Trophoblast cell (in vitro differentiated cells and primary cell): ENCODE data around the gene TRIM63.

Experiments used
- DNase-seq, 2 donors: peaks; one replicate each; pipeline ENCODE4 v3.0.0-alpha.2; 2016
- H2AFZ ChIP-seq: 2 replicates; pipeline ENCODE4 v1.6.1; 2013; ENCODE audit warnings: low read length, moderate library complexity, mild to moderate bottlenecking; ENCODE audit not compliant: insufficient read depth, poor library complexity
- H2AK5ac ChIP-seq: 2 replicates; pipeline ENCODE4 v1.6.1; 2013; ENCODE audit warnings: mild to moderate bottlenecking, low read length
- H2BK120ac ChIP-seq: 2 replicates; pipeline ENCODE4 v1.6.1; 2013; ENCODE audit warnings: low read length, mild to moderate bottlenecking, moderate library complexity; ENCODE audit not compliant: insufficient read depth, poor library complexity
- H2BK12ac ChIP-seq: 2 replicates; pipeline ENCODE4 v1.6.1; 2013; ENCODE audit warnings: mild to moderate bottlenecking, low read length, moderate library complexity
- H2BK5ac ChIP-seq: 2 replicates; pipeline ENCODE4 v1.6.1; 2013; ENCODE audit warnings: low read length, low read depth, moderate library complexity, mild to moderate bottlenecking; ENCODE audit not compliant: poor library complexity
- H3K14ac ChIP-seq: 2 replicates; pipeline ENCODE4 v1.6.1; 2013; ENCODE audit warnings: mild to moderate bottlenecking, low read length
- H3K18ac ChIP-seq: 2 replicates; pipeline ENCODE4 v1.6.1; 2013; ENCODE audit warnings: mild to moderate bottlenecking, low read length
- H3K23ac ChIP-seq: 2 replicates; pipeline ENCODE4 v1.6.1; 2013; ENCODE audit warnings: low read length
- H3K27ac ChIP-seq: 2 replicates; pipeline ENCODE4 v1.5.1; 2013; ENCODE audit warnings: low read depth, mild to moderate bottlenecking, inconsistent platforms, low read length, moderate library complexity
- H3K27me3 ChIP-seq: 2 replicates; pipeline ENCODE4 v1.6.1; 2013; ENCODE audit warnings: inconsistent platforms, mild to moderate bottlenecking, low read length, moderate library complexity; ENCODE audit not compliant: insufficient read depth
- H3K36me3 ChIP-seq, 2 experiments: 1 replicate in 1 of 2; 2 replicates in 1 of 2; pipeline ENCODE4 v1.6.1; 2013; ENCODE audit warnings: low read length in 2 of 2, mild to moderate bottlenecking in 2 of 2, moderate library complexity in 1 of 2; ENCODE audit not compliant: insufficient read depth in 2 of 2, control insufficient read depth in 1 of 2
- H3K4ac ChIP-seq: 2 replicates; pipeline ENCODE4 v1.6.1; 2013; ENCODE audit warnings: low read depth, mild to moderate bottlenecking, low read length, moderate library complexity
- H3K4me1 ChIP-seq, 2 experiments: 1 replicate in 1 of 2; 2 replicates in 1 of 2; pipeline ENCODE4 v1.6.1; 2013; ENCODE audit warnings: low read length in 2 of 2, mild to moderate bottlenecking in 2 of 2, moderate library complexity in 1 of 2; ENCODE audit not compliant: insufficient read depth in 2 of 2, control insufficient read depth in 1 of 2
- H3K4me2 ChIP-seq: 2 replicates; pipeline ENCODE4 v1.6.1; 2013; ENCODE audit warnings: inconsistent platforms, mild to moderate bottlenecking, low read length, moderate library complexity
- H3K4me3 ChIP-seq: 2 replicates; pipeline ENCODE4 v1.5.1; 2013; ENCODE audit warnings: mild to moderate bottlenecking, low read depth, low read length, inconsistent platforms
- H3K79me1 ChIP-seq: one replicate; pipeline ENCODE4 v1.6.1; 2013; ENCODE audit warnings: low read length
- H3K79me2 ChIP-seq: 2 replicates; pipeline ENCODE4 v1.6.1; 2013; ENCODE audit warnings: low read length, mild to moderate bottlenecking; ENCODE audit not compliant: control insufficient read depth, insufficient read depth, poor library complexity
- H3K9ac ChIP-seq: 2 replicates; pipeline ENCODE4 v1.6.1; 2013; ENCODE audit warnings: mild to moderate bottlenecking, low read length
- H3K9me3 ChIP-seq: 2 replicates; pipeline ENCODE4 v1.6.1; 2013; ENCODE audit warnings: low read depth, mild to moderate bottlenecking, control low read depth, inconsistent platforms, low read length; ENCODE audit not compliant: insufficient read depth
- H4K12ac ChIP-seq: 2 replicates; pipeline ENCODE4 v1.6.1; 2013; ENCODE audit warnings: low read depth, mild to moderate bottlenecking, low read length, moderate library complexity
- H4K8ac ChIP-seq: 2 replicates; pipeline ENCODE4 v1.6.1; 2013; ENCODE audit warnings: low read depth, mild to moderate bottlenecking, low read length, moderate library complexity
- H4K91ac ChIP-seq: one replicate; pipeline ENCODE4 v1.6.1; 2013; ENCODE audit warnings: low read depth, mild to moderate bottlenecking, low read length, moderate library complexity
- WGBS: extraction: QIAGEN DNeasy Blood & Tissue Kit; methylation state at CpG from one replicate; pipeline ENCODE4 v1.1.7; 2013; ENCODE audit warnings: missing lambda C conversion rate; ENCODE audit not compliant: insufficient read length, insufficient coverage; ENCODE audit errors: extremely low coverage; 5-methylcytosine and 5-hydroxymethylcytosine counted together

The TRIM63 gene

DNA sequence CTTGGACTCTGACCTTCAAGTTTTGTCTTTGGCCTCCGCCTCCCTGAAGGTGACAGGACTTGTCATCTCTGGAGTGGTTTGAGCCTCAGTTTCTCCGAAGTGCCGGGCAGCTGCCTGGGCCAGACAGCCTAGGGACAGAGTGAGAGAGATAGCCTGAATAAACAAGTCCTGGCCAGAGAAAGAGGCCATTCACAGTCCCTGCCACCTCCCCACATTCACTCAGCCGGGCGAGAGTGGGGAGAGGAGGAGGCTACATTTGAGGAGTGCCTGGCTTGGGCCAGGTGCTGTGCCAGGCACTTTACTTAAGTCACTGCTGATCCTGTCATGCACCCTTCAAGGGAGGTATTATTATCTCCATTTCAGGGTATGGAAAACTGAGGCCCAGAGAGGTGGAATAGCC lies 42.4 kb downstream of the TRIM63 start:
- Histone ChIP-seq H4K8ac (no peak overlapping the region), H2AFZ (no peak overlapping the region), H3K9ac (no peak overlapping the region), H3K79me2 (no peaks in the 10 kb centered on the region), H2BK12ac (no peak overlapping the region), H3K9me3 (no peaks in the 10 kb centered on the region), H3K36me3 (no peaks in the 10 kb centered on the region), H2BK5ac (no peak overlapping the region), H3K4ac (no peak overlapping the region), H3K4me1 (peaks cover 6 to 17% of the 10 kb centered on the region in 2 experiments), H4K91ac (no peak overlapping the region), H3K18ac (no peak overlapping the region), H4K12ac (no peak overlapping the region), H2BK120ac (no peak overlapping the region), H3K4me3 (no peak overlapping the region), H3K27me3 (no peaks in the 10 kb centered on the region), H3K23ac (no peak overlapping the region), H2AK5ac (no peak overlapping the region), H3K14ac (no peak overlapping the region), H3K27ac (no peak overlapping the region), H3K79me1 (peaks cover 3% of the 10 kb centered on the region), H3K4me2 (no peak overlapping the region)
- DNase-seq = no peak
- WGBS = no CpG with 5 or more reads among the region's 5 CpGs

DNA sequence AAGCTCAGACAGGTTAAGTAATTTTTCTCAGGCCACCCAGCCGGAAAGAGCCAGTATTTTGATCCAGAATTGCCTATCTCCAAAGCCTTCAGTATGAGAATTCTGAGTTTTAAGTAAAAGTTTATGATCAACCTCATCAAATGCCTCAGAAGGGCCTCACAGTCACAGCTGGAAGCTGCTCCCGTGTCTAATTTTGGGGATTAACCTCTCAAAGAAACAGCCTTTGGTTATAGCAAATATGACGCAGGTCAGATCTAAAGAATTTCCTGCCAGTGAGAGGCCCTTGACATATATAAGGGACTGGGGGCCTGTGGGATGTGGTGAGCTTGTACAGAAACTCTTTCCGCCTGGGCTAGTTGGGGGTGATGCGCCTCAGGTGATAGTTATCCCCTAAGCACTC lies 43.6 kb downstream of the TRIM63 start:
- H3K4me1 ChIP-seq = peaks cover 9 to 19% of the 10 kb centered on the region in 2 experiments
- no peak overlapping the region for H3K27ac ChIP-seq
- no peak for DNase-seq
- H3K9me3 ChIP-seq = no peaks in the 10 kb centered on the region
- no peak overlapping the region for H2AK5ac ChIP-seq
- no peaks in the 10 kb centered on the region for H3K27me3 ChIP-seq
- H2BK120ac ChIP-seq = no peak overlapping the region
- no peak overlapping the region for H3K9ac ChIP-seq
- H4K8ac ChIP-seq = no peak overlapping the region
- H3K4ac ChIP-seq = no peak overlapping the region
- H3K4me2 ChIP-seq = no peak overlapping the region
- H3K14ac ChIP-seq = no peak overlapping the region
- peaks cover 3% of the 10 kb centered on the region for H3K79me1 ChIP-seq
- H3K23ac ChIP-seq = no peak overlapping the region
- no peaks in the 10 kb centered on the region for H3K79me2 ChIP-seq
- H2AFZ ChIP-seq = no peak overlapping the region
- H3K36me3 ChIP-seq = no peaks in the 10 kb centered on the region
- no peak overlapping the region for H2BK12ac ChIP-seq
- WGBS = no CpG with 5 or more reads among the region's 5 CpGs
- no peak overlapping the region for H3K18ac ChIP-seq
- no peak overlapping the region for H3K4me3 ChIP-seq
- H4K91ac ChIP-seq = no peak overlapping the region
- no peak overlapping the region for H4K12ac ChIP-seq
- H2BK5ac ChIP-seq = no peak overlapping the region

- Histone ChIP-seq H3K4me2 (no peak overlapping the region), H4K12ac (no peak overlapping the region), H4K8ac (no peak overlapping the region), H3K4me1 (peaks cover 9 to 17% of the 10 kb centered on the region in 2 experiments), H3K79me1 (peaks cover 3% of the 10 kb centered on the region), H3K36me3 (no peaks in the 10 kb centered on the region), H3K27me3 (no peaks in the 10 kb centered on the region), H3K79me2 (no peaks in the 10 kb centered on the region), H3K27ac (no peak overlapping the region), H3K23ac (no peak overlapping the region), H2AFZ (no peak overlapping the region), H2BK120ac (no peak overlapping the region), H3K9ac (no peak overlapping the region), H2BK5ac (no peak overlapping the region), H3K4me3 (no peak overlapping the region), H2BK12ac (no peak overlapping the region), H3K4ac (no peak overlapping the region), H3K14ac (no peak overlapping the region), H3K9me3 (no peaks in the 10 kb centered on the region), H2AK5ac (no peak overlapping the region), H4K91ac (no peak overlapping the region), H3K18ac (no peak overlapping the region)
- WGBS = no CpG with 5 or more reads among the region's 13 CpGs
- DNase-seq = no peak
These were observed 44.4 kb downstream of the TRIM63 start for GRCh38 chr1:26023009-26023408.

GRCh38 chr1:26022404-26022779 lies 45.0 kb downstream of the TRIM63 start:
- Histone ChIP-seq H3K14ac (no peak overlapping the region), H2BK12ac (no peak overlapping the region), H2BK120ac (no peak overlapping the region), H3K79me2 (no peaks in the 10 kb centered on the region), H2AFZ (no peak overlapping the region), H4K8ac (no peak overlapping the region), H3K36me3 (no peaks in the 10 kb centered on the region), H2AK5ac (no peak overlapping the region), H3K27ac (no peak overlapping the region), H2BK5ac (no peak overlapping the region), H4K91ac (no peak overlapping the region), H3K23ac (no peak overlapping the region), H3K9me3 (no peaks in the 10 kb centered on the region), H3K4me3 (no peak overlapping the region), H4K12ac (no peak overlapping the region), H3K4me1 (peaks cover 10 to 19% of the 10 kb centered on the region in 2 experiments), H3K4ac (no peak overlapping the region), H3K9ac (no peak overlapping the region), H3K18ac (no peak overlapping the region), H3K4me2 (no peak overlapping the region), H3K79me1 (peaks cover 3% of the 10 kb centered on the region), H3K27me3 (no peaks in the 10 kb centered on the region)
- WGBS = no CpG with 5 or more reads among the region's 8 CpGs
- DNase-seq = no peak
